GM23338 (cell line): Measurements from ENCODE around the gene INPP5K. TPM values are rescaled to one million over a fixed set of nuclear protein-coding genes. Genes with fewer than 3 reads are reported as not detected.
A peak's percentile ranks its signal among the peaks of the same experiment; 100 is the strongest.

Source experiments
- ATAC-seq: fragments of 200-7000 bp; cut with Tn5 transposase; 3 replicates; pipeline ENCODE4 v1.9.1; 2020
- DNase-seq: peaks from one replicate; pipeline ENCODE4 v3.0.0-alpha.2; 2015; ENCODE audit warnings: low spot score
- H2AFZ ChIP-seq: fragments of 200-600 bp; sonication (generic); 2 replicates; pipeline ENCODE4 v1.8.0; 2016; ENCODE audit warnings: antibody characterized with exemption, mild to moderate bottlenecking, moderate library complexity
- H3F3A ChIP-seq: fragments of 200-600 bp; sonication (generic); replicated peaks from 2 replicates; pipeline ENCODE4 v1.8.0; 2017; ENCODE audit warnings: antibody characterized with exemption, mixed run types, low read depth
- H3K27ac ChIP-seq: fragments of 200-600 bp; sonication (generic); 2 replicates; pipeline ENCODE4 v1.6.1; 2016; ENCODE audit warnings: low read depth
- H3K27me3 ChIP-seq: fragments of 200-600 bp; sonication (generic); 2 replicates; pipeline ENCODE4 v1.8.0; 2016; ENCODE audit warnings: mild to moderate bottlenecking, mixed run types, moderate library complexity; ENCODE audit not compliant: insufficient read depth
- H3K36me3 ChIP-seq: fragments of 200-600 bp; sonication (generic); 2 replicates; pipeline ENCODE4 v1.8.0; 2016; ENCODE audit warnings: mild to moderate bottlenecking; ENCODE audit not compliant: insufficient read depth
- H3K4me1 ChIP-seq: fragments of 200-600 bp; sonication (generic); 2 replicates; pipeline ENCODE4 v1.8.0; 2016; ENCODE audit warnings: mild to moderate bottlenecking, moderate library complexity; ENCODE audit not compliant: insufficient read depth
- H3K4me2 ChIP-seq: fragments of 200-600 bp; sonication (generic); 2 replicates; pipeline ENCODE4 v1.7.1; 2017; ENCODE audit warnings: mixed run types
- H3K4me3 ChIP-seq: fragments of 200-600 bp; sonication (generic); 2 replicates; pipeline ENCODE4 v1.6.1; 2016; ENCODE audit warnings: mixed run types
- H3K79me2 ChIP-seq: fragments of 200-600 bp; sonication (generic); replicated peaks from 2 replicates; pipeline ENCODE4 v1.8.0; 2017; ENCODE audit warnings: mild to moderate bottlenecking; ENCODE audit not compliant: insufficient read depth
- H3K9me2 ChIP-seq: fragments of 200-600 bp; sonication (generic); 2 replicates; pipeline ENCODE4 v1.8.0; 2017; ENCODE audit not compliant: insufficient read depth
- H4K20me1 ChIP-seq: fragments of 200-600 bp; sonication (generic); replicated peaks from 2 replicates; pipeline ENCODE4 v1.8.0; 2017; ENCODE audit warnings: mild to moderate bottlenecking; ENCODE audit not compliant: insufficient read depth
- H3K27ac Mint-ChIP-seq: 2 replicates; pipeline ENCODE4 v1.8.0; 2020; ENCODE audit warnings: inconsistent platforms, mild to moderate bottlenecking, moderate library complexity, mixed read lengths
- H3K27me3 Mint-ChIP-seq: 3 replicates; pipeline ENCODE4 v1.8.0; 2022; ENCODE audit warnings: low read depth, mild to moderate bottlenecking, moderate library complexity, mixed read lengths, inconsistent platforms; ENCODE audit not compliant: insufficient read depth, poor library complexity
- H3K36me3 Mint-ChIP-seq: 3 replicates; pipeline ENCODE4 v1.8.0; 2021; ENCODE audit warnings: low read depth, mild to moderate bottlenecking, inconsistent platforms, moderate library complexity, mixed read lengths
- H3K4me1 Mint-ChIP-seq: 3 replicates; pipeline ENCODE4 v1.8.0; 2020; ENCODE audit warnings: mild to moderate bottlenecking, inconsistent platforms, mixed read lengths
- H3K4me3 Mint-ChIP-seq: 3 replicates; pipeline ENCODE4 v1.8.0; 2021; ENCODE audit warnings: moderate library complexity, mild to moderate bottlenecking, inconsistent platforms, mixed read lengths
- H3K9me3 Mint-ChIP-seq: 3 replicates; pipeline ENCODE4 v1.8.0; 2020; ENCODE audit warnings: moderate library complexity, mild to moderate bottlenecking, inconsistent platforms, mixed read lengths
- CREB1 ChIP-seq: fragments of 250-450 bp; sonication (Bioruptor Pico); IDR thresholded peaks from 2 replicates; pipeline ENCODE4 v1.5.0; 2020; ENCODE audit warnings: low read depth, mild to moderate bottlenecking, moderate library complexity
- CTCF ChIP-seq, 2 experiments: fragments of 200-600 bp in 1 of 2; sonication (generic) in 1 of 2; conservative IDR thresholded peaks; 2 replicates each; pipeline versions ENCODE4 v1.5.1 to v1.6.1; 2016 to 2017; ENCODE audit warnings: antibody characterized with exemption in 2 of 2, low read depth in 2 of 2, mild to moderate bottlenecking in 2 of 2, moderate library complexity in 1 of 2
- JUNB ChIP-seq: IDR thresholded peaks from one replicate; pipeline ENCODE4 v1.6.1; 2016; ENCODE audit warnings: antibody characterized with exemption; ENCODE audit not compliant: unreplicated experiment
- POLR2AphosphoS5 ChIP-seq: IDR thresholded peaks from 2 replicates; pipeline ENCODE4 v1.6.1; 2016; ENCODE audit warnings: antibody characterized with exemption, low read depth
- polyA plus RNA-seq: library from polyadenylated mRNA; unstranded; fragments of >200 nt; fragmentation: Nextera tagmentation; extraction: Ambion mirVana; gene quantifications from 2 replicates; pipeline ENCODE4 v1.2.1, GENCODE V29; 2016
- total RNA-seq: library from RNA; depleted of rRNA; stranded (reverse); fragments of >200 nt; shearing (Covaris generic); gene quantifications from 2 replicates; pipeline ENCODE4 v1.2.3, GENCODE V29; 2014

The INPP5K gene
- total and polyA plus RNA-seq, 2 experiments from 2014 or later = 8.4 to 29.7 TPM

DNA sequence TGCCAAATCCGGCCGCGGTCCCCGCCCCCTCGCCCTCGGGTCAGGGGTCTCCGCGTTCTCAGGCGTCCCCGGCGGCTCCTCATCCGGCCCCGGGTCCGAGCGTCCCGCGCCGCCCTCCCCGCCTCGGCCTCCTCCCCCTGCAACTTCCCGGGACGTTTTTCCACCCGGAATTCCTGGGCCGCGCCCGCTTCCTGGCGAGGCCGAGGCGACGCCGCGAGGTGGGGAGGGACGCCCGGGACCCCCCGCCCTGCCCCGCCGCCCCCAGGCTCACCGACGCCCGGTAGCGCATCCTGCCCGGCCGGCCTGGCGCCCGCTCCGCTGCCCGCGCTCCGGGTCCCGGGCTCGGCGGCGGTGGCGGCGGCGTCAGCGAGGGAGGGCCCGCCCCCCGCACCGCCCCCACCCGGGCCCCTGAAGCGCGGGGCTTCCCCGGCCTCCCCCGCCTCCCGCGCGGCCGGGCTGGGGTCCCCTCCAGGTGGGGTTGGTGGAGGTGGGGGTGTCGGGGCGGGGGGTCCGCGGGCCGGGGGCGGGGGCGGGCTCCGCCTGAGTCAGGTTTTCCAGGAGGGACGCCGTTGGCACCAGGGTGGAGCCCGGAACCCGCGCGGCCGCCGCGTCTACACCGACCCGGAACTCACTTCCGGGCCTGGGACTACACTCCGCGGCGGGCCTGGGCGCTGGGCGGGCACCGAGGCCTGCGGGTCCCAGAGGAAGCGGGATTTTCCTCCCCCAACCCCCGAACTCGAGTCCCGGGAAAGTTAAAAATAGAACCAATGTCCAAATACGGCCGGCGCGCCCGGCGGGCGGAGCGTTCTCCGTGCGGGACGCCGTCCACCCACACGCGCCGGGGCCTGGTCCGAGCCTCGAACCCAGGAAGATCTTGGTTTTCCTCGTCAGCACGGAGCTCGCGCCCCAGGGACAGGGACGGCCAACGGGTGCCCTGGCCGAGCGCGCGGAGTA, 30.7 kb downstream of the INPP5K start:
- H3K4me1 Mint-ChIP-seq = peaks cover 33% of the 10 kb centered on the region
- H3K27ac Mint-ChIP-seq = no peak overlapping the region
- H3K27me3 Mint-ChIP-seq = peaks cover 49% of the 10 kb centered on the region
- DNase-seq (peak; percentile 83), ATAC-seq (peak; percentile 10)
- H3K4me2 ChIP-seq = peak overlapping the region; percentile 85
- H3F3A ChIP-seq = peaks cover 35% of the 10 kb centered on the region
- H3K36me3 Mint-ChIP-seq = peaks cover 22% of the 10 kb centered on the region
- H3K4me3 Mint-ChIP-seq = peak overlapping the region; percentile 81; the same call in 2 of the 3 replicates
- no peak for TF ChIP-seq JUNB
- peak; percentile 40 for TF ChIP-seq POLR2AphosphoS5
- 0 out of 2 replicates have a peak overlapping the region, but pooled peaks have one; percentile 47 for H2AFZ ChIP-seq
- H3K79me2 ChIP-seq = peaks cover 8% of the 10 kb centered on the region; the same call in 1 of the 2 replicates
- H3K36me3 ChIP-seq = no peaks in the 10 kb centered on the region
- H3K9me3 Mint-ChIP-seq = no peaks in the 10 kb centered on the region; the same call in 2 of the 3 replicates
- no peaks in the 10 kb centered on the region for H3K9me2 ChIP-seq
- H3K4me1 ChIP-seq = peaks cover 19% of the 10 kb centered on the region
- H3K27me3 ChIP-seq = peaks cover 38% of the 10 kb centered on the region
- H4K20me1 ChIP-seq = no peaks in the 10 kb centered on the region; the same call in 1 of the 2 replicates
- H3K27ac ChIP-seq = no peak overlapping the region
- H3K4me3 ChIP-seq = peak overlapping the region; percentile 65

- H3K79me2 ChIP-seq = peaks cover 8% of the 10 kb centered on the region; the same call in 1 of the 2 replicates
- H3K36me3 ChIP-seq = no peaks in the 10 kb centered on the region
- ATAC-seq = peak; percentile 44
- H3K27me3 ChIP-seq = peaks cover 37% of the 10 kb centered on the region
- H3K27ac ChIP-seq = no peak overlapping the region
- Mint-ChIP-seq H3K36me3 (peaks cover 26% of the 10 kb centered on the region), H3K4me1 (peaks cover 30% of the 10 kb centered on the region), H3K9me3 (no peaks in the 10 kb centered on the region; the same call in 2 of the 3 replicates), H3K27me3 (peaks cover 46% of the 10 kb centered on the region), H3K27ac (peak overlapping the region; percentile 46; the same call in 1 of the 2 replicates), H3K4me3 (peak overlapping the region; percentile 81)
- H3K9me2 ChIP-seq = no peaks in the 10 kb centered on the region
- H3K4me2 ChIP-seq = peak overlapping the region; percentile 85
- peak; percentile 81 for DNase-seq
- peak in 1 of 2 experiments; percentile 26; a peak in 1 of 4 replicates for TF ChIP-seq CTCF (conservative IDR thresholded peaks at IDR 0.05; ENCODE audit: low read depth in 2 of 2)
- TF ChIP-seq CREB1 (CRISPR knock-in tag) = no peak
- peak overlapping the region; percentile 63 for H3K4me3 ChIP-seq
- H3F3A ChIP-seq = peaks cover 35% of the 10 kb centered on the region
- H2AFZ ChIP-seq = no peak overlapping the region
- H4K20me1 ChIP-seq = no peaks in the 10 kb centered on the region; the same call in 1 of the 2 replicates
- H3K4me1 ChIP-seq = peaks cover 13% of the 10 kb centered on the region
Measured at GRCh38 chr17:1484676-1485422, 31.6 kb downstream of the INPP5K start.
